Stomach (tissue), 9 donors: ENCODE results near the gene AOC1. TPM values are rescaled to one million over a fixed set of nuclear protein-coding genes. Genes with fewer than 3 reads are reported as not detected.

Source experiments
- DNase-seq, 2 donors: peaks; one replicate each; pipeline versions ENCODE4 v3.0.0 to v3.0.0-alpha.2; 2013 to 2019
- H3K27ac ChIP-seq, 5 donors: fragments of 200-600 bp in 4 of 5; sonication (generic) in 4 of 5; one replicate each; pipeline ENCODE4 v1.5.1; 2013 to 2019; ENCODE audit warnings: mild to moderate bottlenecking in 1 of 5, moderate library complexity in 1 of 5
- H3K27me3 ChIP-seq, 3 donors: fragments of 200-600 bp; sonication (generic); one replicate each; pipeline ENCODE4 v1.5.1; 2017 to 2019; ENCODE audit warnings: mixed run types in 1 of 3
- H3K36me3 ChIP-seq, 4 donors: fragments of 200-600 bp; sonication (generic); 1 replicate in 3 of 4; 2 replicates in 1 of 4; pipeline ENCODE4 v1.5.1; 2016 to 2019
- H3K4me1 ChIP-seq, 4 donors: fragments of 200-600 bp; sonication (generic); one replicate each; pipeline ENCODE4 v1.5.1; 2016 to 2019
- H3K4me3 ChIP-seq, 4 donors: fragments of 200-600 bp; sonication (generic) in 3 of 4; one replicate each; pipeline ENCODE4 v1.5.1; 2016 to 2019; ENCODE audit warnings: mild to moderate bottlenecking in 1 of 4
- H3K9me3 ChIP-seq, 4 donors: fragments of 200-600 bp; sonication (generic); one replicate each; pipeline ENCODE4 v1.5.1; 2016 to 2019
- CTCF ChIP-seq, 7 experiments: fragments of 450-650 bp in 4 of 7; fragments of 200-600 bp in 3 of 7; sonication (generic) in 3 of 7; IDR thresholded peaks; one replicate each; pipeline ENCODE4 v1.5.1; 2016 to 2019; ENCODE audit warnings: antibody characterized with exemption in 7 of 7, control low read depth in 2 of 7, mild to moderate bottlenecking in 1 of 7
- EP300 ChIP-seq: sonication (generic); formaldehyde crosslinking; IDR thresholded peaks from one replicate; pipeline ENCODE4 v1.6.1; 2017; ENCODE audit warnings: antibody characterized with exemption
- POLR2A ChIP-seq, 4 donors: fragments of 450-650 bp; IDR thresholded peaks; one replicate each; pipeline ENCODE4 v1.6.1; 2016; ENCODE audit warnings: antibody characterized with exemption in 4 of 4, control low read depth in 2 of 4, mild to moderate bottlenecking in 1 of 4, moderate library complexity in 1 of 4
- POLR2AphosphoS5 ChIP-seq, 3 donors: sonication (generic); formaldehyde crosslinking; IDR thresholded peaks; one replicate each; pipeline ENCODE4 v1.6.1; 2016; ENCODE audit warnings: antibody characterized with exemption in 3 of 3
- WGBS, 5 donors: extraction: QIAGEN DNeasy Blood & Tissue Kit in 3 of 5; methylation state at CpG; one replicate each; pipeline versions ENCODE4 v1.1.5 to v1.1.7; 2013 to 2018; 5-methylcytosine and 5-hydroxymethylcytosine counted together
- intact Hi-C: fragments of 100-400 bp; cut with DNase I; formaldehyde crosslinking; loops from one replicate; pipeline ENCODE4 v1.15.1; 2023; ENCODE audit warnings: low total_unique reads
- polyA plus RNA-seq, 3 donors: library from polyadenylated mRNA; stranded (reverse); fragments of 200-250 nt; gene quantifications; one replicate each; pipeline ENCODE4 v1.2.3, GENCODE V29; 2013
- total RNA-seq, 5 donors: library from RNA; depleted of rRNA; stranded (reverse); fragments of >200 nt; gene quantifications; one replicate each; pipeline versions ENCODE4 v1.1.0 to v1.2.3, GENCODE V29; 2014 to 2016
- donor health status: healthy with polysubstance abuse.
- donor health status: Bipolar disorder and iron deficiency.
- donor health status: healthy.

The AOC1 gene
- total and polyA plus RNA-seq, 8 donors: 0.31 to 105 (median 1.0) TPM; not detected in 2

GRCh38 chr7:150910996-150911422 lies 58.7 kb downstream of the AOC1 start:
- Histone ChIP-seq H3K4me1 (no peaks in the 10 kb centered on the region), H3K36me3 (no peaks in the 10 kb centered on the region), H3K9me3 (no peaks in the 10 kb centered on the region), H3K27me3 (peaks cover 0 to 14% (median 0%) of the 10 kb centered on the region in 3 donors), H3K27ac (no peak overlapping the region), H3K4me3 (no peak overlapping the region)
- intact Hi-C loops: no loop called here
- WGBS, 5 donors: 52 to 64% (median 53%) methylated on average over 12 of the region's 12 CpGs
- TF ChIP-seq EP300 (no peak), POLR2AphosphoS5 (IDR thresholded peaks at IDR 0.05) (no peak), POLR2A (IDR thresholded peaks at IDR 0.05) (no peak), CTCF (IDR thresholded peaks at IDR 0.05) (no peak)
- no peak for DNase-seq

Other genes starting within 250 kb of the AOC1 start
- 10 to 100 TPM in 2 of 5 donors, 1 to 10 TPM in 2, under 1 TPM in 1; 0.89 to 18.4 (median 5.8) TPM for gene GIMAP6, start 220.1 kb upstream of the AOC1 start, total RNA-seq
- 10 to 100 TPM in 1 of 3 donors, 1 to 10 TPM in 2; 5.6 to 10.2 (median 6.2) TPM for gene GIMAP6, start 220.1 kb upstream of the AOC1 start, polyA plus RNA-seq
- 1 to 10 TPM in 3 of 5 donors, under 1 TPM in 1, not detected in 1; 0.58 to 8.3 (median 3.6) TPM for gene GIMAP2, start 166.8 kb upstream of the AOC1 start, total RNA-seq
- gene GIMAP2, start 166.8 kb upstream of the AOC1 start, polyA plus RNA-seq: 1 to 10 TPM; 2.6 to 5.3 (median 4.4) TPM
- 1 to 10 TPM in 3 of 5 donors, under 1 TPM in 1, not detected in 1; 0.45 to 5.8 (median 4.7) TPM for gene GIMAP1, start 135.9 kb upstream of the AOC1 start, total RNA-seq
- 1 to 10 TPM; 2.3 to 2.7 (median 2.4) TPM for gene GIMAP1, start 135.9 kb upstream of the AOC1 start, polyA plus RNA-seq
- 10 to 100 TPM in 4 of 5 donors, 1 to 10 TPM in 1; 7.0 to 25.2 (median 20.9) TPM for gene GIMAP5, start 115.1 kb upstream of the AOC1 start, total RNA-seq
- gene GIMAP5, start 115.1 kb upstream of the AOC1 start, polyA plus RNA-seq: 10 to 100 TPM; 10.0 to 16.3 (median 14.0) TPM
- gene TMEM176B, start 52.2 kb upstream of the AOC1 start, total RNA-seq: 100 to 1,000 TPM in 1 of 5 donors, 10 to 100 TPM in 4; 59.3 to 108 (median 87.6) TPM
- gene TMEM176B, start 52.2 kb upstream of the AOC1 start, polyA plus RNA-seq: 100 to 1,000 TPM in 1 of 3 donors, 10 to 100 TPM in 2; 29.4 to 157 (median 90.1) TPM
- 100 to 1,000 TPM in 1 of 5 donors, 10 to 100 TPM in 4; 14.7 to 116 (median 35.8) TPM for gene TMEM176A, start 51.7 kb upstream of the AOC1 start, total RNA-seq
- 10 to 100 TPM; 21.4 to 92.0 (median 62.0) TPM for gene TMEM176A, start 51.7 kb upstream of the AOC1 start, polyA plus RNA-seq
- gene KCNH2, start 125.8 kb downstream of the AOC1 start, total RNA-seq: 10 to 100 TPM in 2 of 5 donors, 1 to 10 TPM in 3; 4.5 to 77.7 (median 8.8) TPM
- 10 to 100 TPM in 1 of 3 donors, 1 to 10 TPM in 2; 4.0 to 13.4 (median 4.2) TPM for gene KCNH2, start 125.8 kb downstream of the AOC1 start, polyA plus RNA-seq
- 10 to 100 TPM in 3 of 5 donors, 1 to 10 TPM in 2; 6.2 to 45.1 (median 27.7) TPM for gene NOS3, start 138.5 kb downstream of the AOC1 start, total RNA-seq
- gene NOS3, start 138.5 kb downstream of the AOC1 start, polyA plus RNA-seq: 1 to 10 TPM; 2.5 to 5.3 (median 4.4) TPM
- gene ATG9B, start 172.0 kb downstream of the AOC1 start, total RNA-seq: 10 to 100 TPM in 1 of 5 donors, under 1 TPM in 1, not detected in 3; 0.55 to 33.0 TPM
- 10 to 100 TPM in 1 of 3 donors, under 1 TPM in 1, not detected in 1; 0.31 to 17.1 TPM for gene ATG9B, start 172.0 kb downstream of the AOC1 start, polyA plus RNA-seq
- gene ABCB8, start 175.9 kb downstream of the AOC1 start, total RNA-seq: 10 to 100 TPM; 14.1 to 57.2 (median 33.9) TPM
- 10 to 100 TPM in 1 of 3 donors, 1 to 10 TPM in 2; 9.5 to 19.1 (median 10.0) TPM for gene ABCB8, start 175.9 kb downstream of the AOC1 start, polyA plus RNA-seq
- 10 to 100 TPM in 2 of 5 donors, under 1 TPM in 3; 0.29 to 25.9 (median 0.43) TPM for gene ASIC3, start 196.0 kb downstream of the AOC1 start, total RNA-seq
- 1 to 10 TPM; 2.7 to 4.7 (median 3.7) TPM for gene ASIC3, start 196.0 kb downstream of the AOC1 start, polyA plus RNA-seq
- 10 to 100 TPM in 2 of 5 donors, 1 to 10 TPM in 1, under 1 TPM in 1, not detected in 1; 0.87 to 46.1 (median 11.0) TPM for gene CDK5, start 205.4 kb downstream of the AOC1 start, total RNA-seq
- 10 to 100 TPM in 2 of 3 donors, 1 to 10 TPM in 1; 8.3 to 13.3 (median 11.8) TPM for gene CDK5, start 205.4 kb downstream of the AOC1 start, polyA plus RNA-seq
- gene SLC4A2, start 207.1 kb downstream of the AOC1 start, total RNA-seq: 100 to 1,000 TPM in 4 of 5 donors, 10 to 100 TPM in 1; 65.9 to 296 (median 128) TPM
- 100 to 1,000 TPM; 121 to 157 (median 124) TPM for gene SLC4A2, start 207.1 kb downstream of the AOC1 start, polyA plus RNA-seq
- 100 to 1,000 TPM in 3 of 5 donors, 10 to 100 TPM in 2; 40.0 to 415 (median 116) TPM for gene FASTK, start 228.3 kb downstream of the AOC1 start, total RNA-seq
- gene FASTK, start 228.3 kb downstream of the AOC1 start, polyA plus RNA-seq: 100 to 1,000 TPM in 2 of 3 donors, 10 to 100 TPM in 1; 70.3 to 149 (median 129) TPM
- 10 to 100 TPM; 12.7 to 78.2 (median 42.9) TPM for gene TMUB1, start 231.0 kb downstream of the AOC1 start, total RNA-seq
- 10 to 100 TPM; 69.6 to 86.8 (median 72.4) TPM for gene TMUB1, start 231.0 kb downstream of the AOC1 start, polyA plus RNA-seq
- gene AGAP3, start 234.0 kb downstream of the AOC1 start, total RNA-seq: 100 to 1,000 TPM in 2 of 5 donors, 10 to 100 TPM in 3; 32.5 to 342 (median 83.9) TPM
- gene AGAP3, start 234.0 kb downstream of the AOC1 start, polyA plus RNA-seq: 10 to 100 TPM; 36.0 to 60.8 (median 45.8) TPM